ENCODE results near the gene KIDINS220. TPM values are rescaled to one million over a fixed set of nuclear protein-coding genes. Genes with fewer than 3 reads are reported as not detected.

Gene KIDINS220
- total RNA-seq, 2 experiments from 2014 or later = 20.8 to 20.9 TPM

DNA sequence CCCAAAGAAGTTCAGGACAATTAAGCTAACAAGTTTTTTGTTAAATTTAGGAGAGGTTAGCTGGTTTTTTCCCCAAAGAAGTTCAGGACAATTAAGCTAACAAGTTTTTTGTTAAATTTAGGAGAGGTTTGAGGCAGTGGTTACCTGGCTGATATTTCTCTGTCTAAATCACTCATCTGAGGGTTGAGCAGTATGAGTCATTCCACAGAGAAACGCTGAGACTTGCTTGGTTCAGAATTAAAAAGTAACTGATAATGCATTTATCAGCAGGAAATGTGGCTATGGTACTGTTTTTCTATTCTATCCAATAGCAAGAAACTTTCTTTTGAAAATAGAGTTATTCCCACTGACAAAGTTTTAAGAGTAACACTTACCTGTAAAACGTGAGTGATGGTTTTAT, 22.8 kb upstream of the KIDINS220 start:
- DNase-seq = no peak
- Mint-ChIP-seq H3K27ac (no peak overlapping the region), H3K27me3 (no peaks in the 10 kb centered on the region), H3K4me1 (ENCODE audit: low read depth) (no peaks in the 10 kb centered on the region), H3K4me3 (no peak overlapping the region), H3K36me3 (ENCODE audit: low read depth) (no peaks in the 10 kb centered on the region), H3K9me3 (no peaks in the 10 kb centered on the region)
- no peak for ATAC-seq
- POLR2A ChIA-PET = interaction anchor here (0.6 kb wide), 1 partner anchor 1211 kb away, joined by 3 read pairs; no protein-coding TSS in a partner anchor
- intact Hi-C loops (cut with micrococcal nuclease) = no loop called here
- TF ChIP-seq, protein P1, sequence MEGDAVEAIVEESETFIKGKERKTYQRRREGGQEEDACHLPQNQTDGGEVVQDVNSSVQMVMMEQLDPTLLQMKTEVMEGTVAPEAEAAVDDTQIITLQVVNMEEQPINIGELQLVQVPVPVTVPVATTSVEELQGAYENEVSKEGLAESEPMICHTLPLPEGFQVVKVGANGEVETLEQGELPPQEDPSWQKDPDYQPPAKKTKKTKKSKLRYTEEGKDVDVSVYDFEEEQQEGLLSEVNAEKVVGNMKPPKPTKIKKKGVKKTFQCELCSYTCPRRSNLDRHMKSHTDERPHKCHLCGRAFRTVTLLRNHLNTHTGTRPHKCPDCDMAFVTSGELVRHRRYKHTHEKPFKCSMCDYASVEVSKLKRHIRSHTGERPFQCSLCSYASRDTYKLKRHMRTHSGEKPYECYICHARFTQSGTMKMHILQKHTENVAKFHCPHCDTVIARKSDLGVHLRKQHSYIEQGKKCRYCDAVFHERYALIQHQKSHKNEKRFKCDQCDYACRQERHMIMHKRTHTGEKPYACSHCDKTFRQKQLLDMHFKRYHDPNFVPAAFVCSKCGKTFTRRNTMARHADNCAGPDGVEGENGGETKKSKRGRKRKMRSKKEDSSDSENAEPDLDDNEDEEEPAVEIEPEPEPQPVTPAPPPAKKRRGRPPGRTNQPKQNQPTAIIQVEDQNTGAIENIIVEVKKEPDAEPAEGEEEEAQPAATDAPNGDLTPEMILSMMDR (IDR thresholded peaks at IDR 0.05) = no peak
- CTCF ChIA-PET = no interaction called here

DNA sequence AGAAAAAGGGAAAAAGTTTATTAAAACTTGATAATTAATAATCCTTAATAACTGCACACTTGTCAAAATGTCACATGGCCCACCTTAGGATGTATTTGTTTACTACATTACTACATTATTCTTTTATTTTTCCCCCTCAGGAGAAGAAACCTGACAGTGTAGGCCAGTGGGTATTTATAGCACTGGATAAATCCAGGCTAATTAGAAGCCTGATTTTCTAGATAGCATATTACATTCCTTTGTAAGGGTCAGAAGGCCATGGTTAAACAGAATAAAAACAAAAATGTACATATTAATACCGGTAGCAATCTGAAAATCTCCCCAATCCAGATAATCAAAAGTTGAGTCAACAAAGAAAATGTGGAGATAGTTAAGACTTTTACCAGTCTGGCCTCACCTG, 21.5 kb upstream of the KIDINS220 start:
- CTCF ChIA-PET = no interaction called here
- Mint-ChIP-seq H3K4me1 (ENCODE audit: low read depth) (no peaks in the 10 kb centered on the region), H3K27me3 (no peaks in the 10 kb centered on the region), H3K9me3 (no peaks in the 10 kb centered on the region), H3K27ac (no peak overlapping the region), H3K36me3 (ENCODE audit: low read depth) (no peaks in the 10 kb centered on the region), H3K4me3 (no peak overlapping the region)
- intact Hi-C loops (cut with micrococcal nuclease) = no loop called here
- DNase-seq (no peak), ATAC-seq (no peak)
- POLR2A ChIA-PET = no interaction called here
- TF ChIP-seq, protein P1 (IDR thresholded peaks at IDR 0.05) = no peak

DNA sequence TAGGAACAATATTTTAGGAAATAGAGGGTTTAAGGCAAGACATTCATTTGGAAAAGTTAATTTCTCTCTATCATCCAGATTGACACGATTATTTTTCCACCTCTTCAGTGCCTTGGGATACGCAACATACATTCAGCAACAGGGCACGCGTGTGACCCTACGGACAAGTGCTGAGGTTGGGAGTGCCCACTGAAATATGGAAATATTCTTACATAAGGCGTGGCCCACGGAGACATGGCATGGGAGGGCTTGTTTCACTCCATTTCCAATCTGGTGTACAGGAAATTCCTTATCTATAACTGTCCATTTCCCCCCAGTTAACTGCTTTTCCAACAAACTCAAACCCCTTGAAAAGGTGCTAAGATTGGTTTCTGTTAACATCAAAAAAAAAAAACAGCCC, 20.9 kb upstream of the KIDINS220 start:
- POLR2A ChIA-PET = no interaction called here
- no peaks in the 10 kb centered on the region for H3K36me3 Mint-ChIP-seq (ENCODE audit: low read depth)
- no peak for ATAC-seq

DNA sequence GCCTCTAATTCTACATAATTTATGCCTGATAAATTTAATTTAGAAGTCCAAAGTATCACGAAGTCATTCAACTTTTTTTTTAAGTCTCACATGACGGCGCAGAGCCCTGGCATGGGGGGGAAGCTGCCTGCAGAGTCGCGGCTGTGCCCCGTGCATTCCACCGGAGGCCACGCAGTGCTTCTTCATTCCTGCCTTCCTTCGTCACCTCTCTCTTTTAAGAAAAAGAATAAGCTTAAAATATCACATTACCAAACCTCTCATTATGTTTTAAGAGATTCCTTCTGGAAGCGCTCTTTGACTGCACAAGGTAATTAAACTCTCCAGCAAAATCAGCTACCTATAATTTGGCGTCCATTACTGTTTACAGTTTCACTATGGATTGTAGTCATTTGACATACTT, 20.3 kb upstream of the KIDINS220 start:
- Mint-ChIP-seq H3K4me1 (ENCODE audit: low read depth) (no peaks in the 10 kb centered on the region), H3K36me3 (ENCODE audit: low read depth) (no peaks in the 10 kb centered on the region), H3K4me3 (no peak overlapping the region), H3K9me3 (no peaks in the 10 kb centered on the region), H3K27ac (no peak overlapping the region), H3K27me3 (no peaks in the 10 kb centered on the region)
- CTCF ChIA-PET = interaction anchor here (0.7 kb wide), 1 partner anchor 15 kb away, joined by 3 read pairs; no protein-coding TSS in a partner anchor
- TF ChIP-seq, protein P1 (IDR thresholded peaks at IDR 0.05) = no peak
- DNase-seq (no peak), ATAC-seq (no peak)
- intact Hi-C loops (cut with micrococcal nuclease) = no loop called here
- POLR2A ChIA-PET = no interaction called here

More for the DNA sequence above, 20.9 kb upstream of the KIDINS220 start:
- no peak for DNase-seq
- no peak overlapping the region for H3K4me3 Mint-ChIP-seq
- no peak overlapping the region for H3K27ac Mint-ChIP-seq
- intact Hi-C loops (cut with micrococcal nuclease) = no loop called here
- CTCF ChIA-PET = no interaction called here
- H3K9me3 Mint-ChIP-seq = no peaks in the 10 kb centered on the region
- TF ChIP-seq, protein P1 (IDR thresholded peaks at IDR 0.05) = no peak
- H3K4me1 Mint-ChIP-seq (ENCODE audit: low read depth) = no peaks in the 10 kb centered on the region
- no peaks in the 10 kb centered on the region for H3K27me3 Mint-ChIP-seq

DNA sequence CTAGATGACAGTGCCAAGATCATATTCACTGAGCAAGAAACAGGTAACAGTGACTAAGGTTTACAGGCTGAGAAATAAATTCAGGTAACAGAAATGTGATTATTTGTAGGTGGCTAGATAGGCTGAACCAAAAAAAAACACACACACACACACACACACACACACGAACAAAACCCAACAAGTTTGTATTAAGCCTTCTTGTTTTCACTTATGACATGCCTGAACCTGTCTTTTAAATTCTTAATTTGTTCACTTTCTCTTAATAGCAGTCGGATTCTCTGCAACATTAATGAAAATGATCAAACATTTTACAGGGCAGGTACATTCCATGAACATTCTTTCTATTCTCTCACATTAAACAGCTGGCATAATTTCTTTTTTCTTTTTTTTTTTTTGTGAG, 18.8 kb upstream of the KIDINS220 start:
- intact Hi-C loops (cut with micrococcal nuclease) = no loop called here
- Mint-ChIP-seq H3K36me3 (ENCODE audit: low read depth) (no peaks in the 10 kb centered on the region), H3K27me3 (no peaks in the 10 kb centered on the region), H3K4me3 (no peak overlapping the region), H3K27ac (no peak overlapping the region), H3K4me1 (ENCODE audit: low read depth) (no peaks in the 10 kb centered on the region), H3K9me3 (no peaks in the 10 kb centered on the region)
- no peak for DNase-seq
- ATAC-seq = no peak
- TF ChIP-seq, protein P1 (IDR thresholded peaks at IDR 0.05) = no peak
- ChIA-PET POLR2A (no interaction called here), CTCF (no interaction called here)
